Stromal cell of bone marrow (primary cell): ENCODE data around the gene NRN1L.
"Not testable (repeated sequence)": the region's sequence is repeated elsewhere in the genome, so short reads cannot be mapped to it uniquely, and the experiment has no call there.

Experiments
- DNase-seq: peaks from one replicate; pipeline ENCODE4 v3.0.0-alpha.2; 2012; ENCODE audit warnings: low read depth

Gene NRN1L

DNA sequence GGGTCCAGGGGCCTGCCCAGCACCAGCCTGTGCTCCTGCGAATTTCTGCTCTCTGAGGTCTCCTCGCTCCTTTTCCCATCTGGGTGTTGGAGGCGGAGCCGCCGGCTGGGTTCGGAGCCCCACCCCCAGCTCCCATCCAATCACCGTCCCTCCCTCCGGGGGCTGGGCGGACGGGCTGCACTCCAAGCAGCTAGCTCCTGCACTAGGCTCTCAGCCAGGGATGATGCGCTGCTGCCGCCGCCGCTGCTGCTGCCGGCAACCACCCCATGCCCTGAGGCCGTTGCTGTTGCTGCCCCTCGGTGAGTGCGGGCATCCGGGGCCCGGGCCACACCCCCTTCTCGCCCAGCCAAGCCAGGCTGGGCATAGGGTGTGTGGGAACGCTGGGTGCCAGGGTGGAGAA is at the start of gene NRN1L:
TSS of gene NRN1L (plus strand) at position 202 of the 400 bp plus-strand sequence. CDS start at position 221, 19 bp downstream.
- peak; percentile 64 for DNase-seq

- not testable (repeated sequence) for DNase-seq
Observed at GRCh38 chr16:67837190-67837589, 47.5 kb upstream of the NRN1L start.

DNA sequence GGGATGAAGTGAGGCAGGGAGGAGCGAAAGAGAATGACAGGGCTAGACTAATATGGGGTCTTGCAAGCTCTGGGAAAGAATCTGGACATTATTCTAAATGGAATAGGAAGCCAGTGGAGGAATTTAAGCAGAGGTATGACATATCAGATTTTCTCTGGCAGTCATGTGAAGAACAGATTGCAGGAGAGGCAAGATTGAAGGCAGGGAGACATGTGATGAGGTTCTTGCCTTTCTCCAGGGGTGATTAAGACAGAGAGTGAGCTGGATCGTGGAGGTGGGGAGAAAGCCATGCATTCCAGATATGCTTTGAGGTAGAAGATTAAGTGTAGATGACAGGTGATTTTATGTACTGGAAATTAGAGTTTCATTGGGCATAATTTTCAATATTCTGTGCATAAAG is 46.9 kb upstream of the NRN1L start:
- no peak for DNase-seq

DNA sequence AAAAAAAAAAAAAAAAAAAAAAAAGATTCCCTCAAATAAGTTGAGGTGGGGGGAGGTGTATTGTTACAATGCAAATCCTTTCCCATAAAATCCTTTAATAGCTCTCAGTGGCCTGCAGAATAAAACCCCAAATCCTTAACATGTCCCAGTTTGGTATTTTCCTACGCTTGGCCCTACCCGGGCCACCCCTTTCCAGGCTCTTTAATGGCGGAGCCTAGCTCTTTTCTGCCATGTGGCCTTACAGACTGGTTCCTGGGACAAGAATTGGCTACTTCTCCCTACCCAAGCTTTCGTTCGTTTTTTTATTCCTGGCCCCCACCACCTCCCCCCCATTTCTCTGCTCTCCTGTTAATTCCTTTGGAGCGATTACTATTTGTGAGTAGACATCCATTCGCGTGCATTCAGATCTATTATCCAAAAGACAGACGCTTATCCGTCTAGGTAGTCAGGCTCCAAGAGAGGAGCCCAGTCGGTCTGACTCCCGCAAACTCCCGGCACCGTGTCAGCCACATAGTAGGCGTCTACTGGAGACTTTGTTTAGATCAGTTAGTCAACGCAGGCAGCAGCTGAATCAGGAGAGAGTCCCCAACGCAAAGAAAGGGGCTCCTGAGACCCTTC is 43.4 kb upstream of the NRN1L start:
- no peak for DNase-seq

DNA sequence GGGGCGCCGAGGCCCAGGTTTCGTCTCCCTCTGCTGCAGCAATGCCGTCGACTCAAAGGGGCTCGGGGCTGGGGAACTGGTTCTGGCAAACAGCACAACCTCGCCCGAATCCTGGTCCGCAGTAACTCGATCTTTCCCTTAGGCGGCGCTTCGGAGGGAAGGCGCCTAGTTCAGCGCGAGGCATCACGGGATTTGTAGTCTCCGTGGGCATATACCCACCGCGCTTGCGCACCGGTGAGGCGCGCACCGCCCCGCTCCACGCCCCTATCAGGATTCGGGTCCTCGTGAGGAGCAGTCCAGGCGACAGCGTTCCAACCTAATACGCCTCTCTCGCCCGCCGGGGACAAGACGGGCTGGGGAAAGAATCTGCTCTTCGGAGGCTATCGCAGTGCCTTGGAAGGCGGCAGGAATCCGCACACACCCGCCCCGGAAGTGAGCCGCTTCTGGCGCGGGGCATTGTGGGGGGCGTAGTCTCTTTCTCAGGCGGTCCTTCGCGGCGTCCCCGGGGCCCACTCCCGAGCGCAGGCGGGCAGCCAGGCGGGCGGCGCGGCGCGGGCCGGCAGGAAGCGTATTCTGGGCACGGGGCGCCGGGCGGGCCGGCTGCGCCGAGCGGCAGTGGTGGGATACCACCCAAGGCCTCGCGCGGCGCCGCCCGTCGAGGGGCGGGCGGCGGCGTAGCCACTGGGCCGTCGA is 42.7 kb upstream of the NRN1L start, which contains the start of gene THAP11:
TSS of gene THAP11 (plus strand) at position 505 of the 693 bp plus-strand sequence. CDS start 235 bp downstream, outside the sequence.
- peak; percentile 86 for DNase-seq

- no peak for DNase-seq
Observed at GRCh38 chr16:67842509-67843342, 42.0 kb upstream of the NRN1L start.

- DNase-seq, result no peak
Observed at GRCh38 chr16:67843343-67843765, 41.3 kb upstream of the NRN1L start.

- DNase-seq, result no peak
Observed at GRCh38 chr16:67844497-67844896, 40.2 kb upstream of the NRN1L start.

- no peak for DNase-seq
Observed at GRCh38 chr16:67845291-67846062, 39.2 kb upstream of the NRN1L start.

DNA sequence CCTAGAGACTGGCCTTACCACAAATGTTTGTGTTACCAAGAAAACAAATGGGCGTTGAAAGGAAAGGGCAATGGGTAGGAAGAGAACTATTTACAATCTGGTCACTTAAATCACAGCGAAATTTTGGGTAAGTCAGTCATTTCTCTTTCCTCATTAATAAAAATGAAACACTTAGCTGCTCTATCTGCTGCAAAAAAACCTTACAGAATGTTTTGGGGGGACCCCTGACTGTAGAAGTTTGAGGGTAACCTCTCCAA is 38.7 kb upstream of the NRN1L start:
- no peak for DNase-seq

DNA sequence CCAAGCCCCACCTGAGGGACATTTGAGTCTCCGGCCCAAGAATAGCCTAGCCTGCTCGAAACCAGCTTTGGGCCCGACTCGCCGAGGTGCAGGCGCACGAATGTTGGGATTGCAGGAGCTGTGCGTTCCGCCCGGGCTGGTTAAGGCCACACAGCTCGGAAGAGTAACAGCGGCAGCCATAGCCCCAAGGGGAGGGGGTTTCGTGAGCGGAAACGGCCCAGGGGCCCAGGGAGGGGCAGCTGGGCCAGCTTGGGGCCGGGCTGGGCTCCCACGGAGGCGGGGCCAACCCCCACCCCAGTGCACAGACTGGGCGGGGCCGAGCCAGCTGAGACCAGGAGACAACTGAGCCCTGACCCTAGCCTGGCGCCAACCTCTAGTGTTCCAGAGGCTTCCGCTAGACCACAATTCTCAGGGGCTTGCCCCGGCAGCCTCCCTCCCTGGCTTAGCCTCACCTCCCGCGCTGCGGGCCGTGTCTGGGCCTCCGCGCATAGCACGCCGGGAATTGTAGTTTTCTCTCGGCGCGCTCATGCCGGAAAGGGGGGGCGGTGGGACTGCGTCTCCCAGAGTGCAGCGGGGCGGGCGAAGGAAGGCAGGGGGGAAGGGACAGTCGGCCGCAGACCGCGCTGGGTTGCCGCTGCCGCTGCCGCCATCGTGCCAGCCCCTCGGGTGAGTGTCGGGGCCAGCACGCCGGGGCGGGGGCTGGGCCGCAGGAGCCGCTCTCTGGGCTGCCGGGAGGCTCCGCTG is 38.2 kb upstream of the NRN1L start, which contains the start of gene NUTF2:
TSS of gene NUTF2 (plus strand) at position 614 of the 744 bp plus-strand sequence. CDS start 18,198 bp downstream, outside the sequence.
- DNase-seq, result peak; percentile 89

DNA sequence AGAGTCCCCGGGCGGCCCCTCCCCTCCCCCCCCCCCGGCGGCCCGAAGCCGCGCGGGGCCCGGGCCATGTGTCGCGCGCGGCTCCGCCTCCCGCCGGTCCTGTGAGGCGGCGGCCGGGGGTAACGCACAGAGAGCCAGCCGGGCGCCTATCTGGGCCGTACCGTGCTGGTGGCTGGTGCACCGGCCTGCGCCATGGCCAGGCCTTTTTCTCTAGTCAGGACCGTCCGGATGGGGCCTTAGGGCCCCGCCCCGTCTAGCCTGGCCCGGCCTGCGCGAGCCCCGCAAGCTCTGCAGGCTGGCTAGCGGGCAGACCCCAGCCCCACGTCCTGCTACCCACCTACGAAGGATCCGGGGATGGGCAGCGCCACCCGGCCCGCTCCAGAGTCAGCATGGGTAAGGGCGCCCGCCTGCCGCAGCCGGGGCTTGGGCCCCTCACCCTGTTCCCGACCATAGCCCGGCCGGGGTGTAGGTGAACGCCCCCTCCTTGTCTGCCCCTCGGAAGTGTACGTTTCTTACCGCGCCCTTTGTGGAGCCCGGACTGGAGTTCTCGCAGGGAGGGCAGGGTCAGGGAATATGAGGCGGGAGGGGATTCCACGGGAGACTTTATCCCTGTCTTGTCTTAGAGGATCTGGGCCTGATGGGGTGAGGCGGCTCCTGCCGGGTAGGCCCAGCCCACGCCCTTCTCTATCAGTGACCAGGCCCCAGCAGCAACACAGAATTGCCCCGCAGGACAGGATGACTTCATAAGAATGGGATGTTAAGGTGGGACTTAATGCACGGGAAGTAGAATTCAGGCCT is 37.4 kb upstream of the NRN1L start, which contains the start of gene CENPT:
TSS of gene CENPT (minus strand) at position 630 of the 798 bp plus-strand sequence. CDS start 13,834 bp downstream, outside the sequence.
- no peak for DNase-seq

GRCh38 chr16:67848118-67848517 is 36.6 kb upstream of the NRN1L start:
- DNase-seq, result no peak

GRCh38 chr16:67853670-67854069 is 31.0 kb upstream of the NRN1L start:
- DNase-seq, result no peak

DNA sequence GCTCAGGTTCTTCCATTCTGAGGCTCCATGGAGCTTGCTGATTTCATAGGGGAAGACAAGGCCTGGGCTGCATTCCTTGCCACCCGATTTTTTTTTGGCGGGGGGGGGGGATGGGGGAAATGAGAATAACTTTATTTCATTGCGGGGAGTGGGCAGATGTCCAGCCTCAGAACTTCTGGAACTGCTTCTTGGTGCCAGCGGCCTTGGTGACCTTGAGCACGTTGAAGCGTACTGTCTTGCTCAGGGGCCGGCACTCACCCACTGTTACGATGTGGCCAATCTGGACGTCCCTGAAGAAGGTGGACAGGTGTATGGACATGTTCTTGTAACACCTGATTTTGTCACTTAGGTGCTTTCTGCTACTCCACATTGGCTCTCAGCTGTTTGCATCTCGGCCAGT is 28.9 kb upstream of the NRN1L start:
- no peak for DNase-seq

DNA sequence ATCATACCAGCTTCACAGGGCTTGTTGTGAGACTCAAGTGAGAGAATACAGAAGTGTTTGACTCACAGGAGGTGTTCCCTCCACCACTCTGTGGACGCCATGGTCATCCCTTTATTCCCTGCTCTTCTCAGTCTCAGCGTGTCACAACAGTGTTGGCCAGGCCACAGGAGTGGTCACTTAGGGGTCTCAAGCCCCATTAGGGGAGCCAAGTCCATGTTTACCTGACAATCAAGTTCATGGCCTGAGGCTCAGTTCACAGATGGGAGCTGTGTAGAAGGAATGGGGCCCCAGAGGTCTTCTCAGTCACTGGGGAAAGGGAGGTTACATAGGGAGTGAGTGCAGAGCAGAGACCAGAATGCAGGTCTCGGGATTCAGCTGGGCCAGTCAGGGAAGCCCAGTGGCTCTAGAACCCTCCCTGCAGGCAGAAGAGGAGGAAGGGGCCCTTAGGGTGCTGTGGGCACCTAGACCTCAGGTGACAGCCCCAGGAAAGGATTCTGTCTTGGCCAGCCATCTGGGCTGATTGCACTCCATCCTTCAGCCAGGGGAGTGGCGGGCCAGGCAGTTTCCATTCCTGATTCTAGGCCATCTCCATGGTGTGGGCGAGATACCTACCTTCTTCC is 27.6 kb upstream of the NRN1L start:
- no peak for DNase-seq

- DNase-seq, result peak; percentile 97
Observed at GRCh38 chr16:67857547-67858233, 27.0 kb upstream of the NRN1L start.

DNA sequence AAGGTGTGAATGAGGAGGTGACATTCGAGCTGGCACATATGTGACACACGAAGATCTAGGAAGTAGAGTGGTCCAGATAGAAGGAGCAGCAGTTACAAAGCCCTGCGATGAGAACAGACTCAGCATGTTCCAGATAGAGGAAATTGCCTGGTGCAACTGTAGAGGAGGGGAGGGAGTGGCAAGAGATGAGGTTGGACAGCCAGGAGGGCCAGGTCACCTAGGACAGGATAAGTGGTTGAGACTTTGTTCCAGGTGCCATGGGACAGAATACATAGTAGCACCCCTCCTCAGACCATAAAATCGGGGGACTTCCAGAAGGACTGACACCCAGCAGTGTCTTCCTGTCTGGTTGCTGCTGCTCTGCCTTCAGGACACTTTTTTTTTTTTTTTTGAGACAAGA is 26.2 kb upstream of the NRN1L start:
- DNase-seq, result no peak
